MCF 10A (cell line): Measurements from ENCODE around the gene MACROH2A2. TPM values are rescaled to one million over a fixed set of nuclear protein-coding genes. Genes with fewer than 3 reads are reported as not detected.

ENCODE experiments used
- BruUV-seq: library from RNA; stranded (reverse); fragments of 400-500 nt; replicated peaks from 2 replicates; lab custom pipeline; 2021; lab: Mats Ljungman, UMichigan
- CTCF ChIA-PET: fragments of 300-600 bp; sonication (Branson Sonifier 250); formaldehyde crosslinking; extraction: SDS; loops from one replicate; lab custom pipeline; 2021; ENCODE audit warnings: antibody characterized with exemption, inconsistent platforms; lab: Yijun Ruan, JAX
- POLR2A ChIA-PET: fragments of 300-600, 350-650 bp; sonication (Branson Sonifier 250); formaldehyde crosslinking; extraction: SDS; loops from one replicate; lab custom pipeline; 2020; ENCODE audit warnings: antibody characterized with exemption, inconsistent platforms; lab: Yijun Ruan, JAX
- DNase-seq: peaks from one replicate; pipeline ENCODE4 v3.0.0-alpha.2; 2018; ENCODE audit not compliant: unreplicated experiment
- H3K27ac Mint-ChIP-seq: one replicate; pipeline ENCODE4 v1.8.0; 2022; ENCODE audit warnings: mild to moderate bottlenecking, low read depth, mixed read lengths; ENCODE audit not compliant: unreplicated experiment
- H3K27me3 Mint-ChIP-seq: one replicate; pipeline ENCODE4 v1.8.0; 2022; ENCODE audit warnings: mixed read lengths; ENCODE audit not compliant: insufficient read depth, unreplicated experiment
- H3K36me3 Mint-ChIP-seq: one replicate; pipeline ENCODE4 v1.8.0; 2022; ENCODE audit warnings: mild to moderate bottlenecking, moderate library complexity, mixed read lengths; ENCODE audit not compliant: insufficient read depth, unreplicated experiment
- H3K4me1 Mint-ChIP-seq: one replicate; pipeline ENCODE4 v1.8.0; 2022; ENCODE audit warnings: mixed read lengths; ENCODE audit not compliant: insufficient read depth, unreplicated experiment
- H3K4me3 Mint-ChIP-seq: one replicate; pipeline ENCODE4 v1.8.0; 2022; ENCODE audit warnings: mild to moderate bottlenecking, moderate library complexity, mixed read lengths; ENCODE audit not compliant: unreplicated experiment
- H3K9me3 Mint-ChIP-seq: one replicate; pipeline ENCODE4 v1.8.0; 2022; ENCODE audit warnings: mixed read lengths; ENCODE audit not compliant: unreplicated experiment
- CTCF ChIP-seq: fragments of 200-600 bp; IDR thresholded peaks from one replicate; pipeline ENCODE4 v1.8.0; 2022; ENCODE audit warnings: antibody characterized with exemption, mild to moderate bottlenecking; ENCODE audit not compliant: unreplicated experiment
- intact Hi-C: fragments of 100-400 bp; cut with micrococcal nuclease; formaldehyde crosslinking; loops from 2 replicates; pipeline ENCODE4 v1.14.1; 2022
- total RNA-seq: library from RNA; stranded (reverse); gene quantifications from 2 replicates; pipeline ENCODE4 v1.2.3, GENCODE V29; 2022

MACROH2A2 gene
- total RNA-seq, 1 experiment from 2014 or later: 17.6 TPM

DNA sequence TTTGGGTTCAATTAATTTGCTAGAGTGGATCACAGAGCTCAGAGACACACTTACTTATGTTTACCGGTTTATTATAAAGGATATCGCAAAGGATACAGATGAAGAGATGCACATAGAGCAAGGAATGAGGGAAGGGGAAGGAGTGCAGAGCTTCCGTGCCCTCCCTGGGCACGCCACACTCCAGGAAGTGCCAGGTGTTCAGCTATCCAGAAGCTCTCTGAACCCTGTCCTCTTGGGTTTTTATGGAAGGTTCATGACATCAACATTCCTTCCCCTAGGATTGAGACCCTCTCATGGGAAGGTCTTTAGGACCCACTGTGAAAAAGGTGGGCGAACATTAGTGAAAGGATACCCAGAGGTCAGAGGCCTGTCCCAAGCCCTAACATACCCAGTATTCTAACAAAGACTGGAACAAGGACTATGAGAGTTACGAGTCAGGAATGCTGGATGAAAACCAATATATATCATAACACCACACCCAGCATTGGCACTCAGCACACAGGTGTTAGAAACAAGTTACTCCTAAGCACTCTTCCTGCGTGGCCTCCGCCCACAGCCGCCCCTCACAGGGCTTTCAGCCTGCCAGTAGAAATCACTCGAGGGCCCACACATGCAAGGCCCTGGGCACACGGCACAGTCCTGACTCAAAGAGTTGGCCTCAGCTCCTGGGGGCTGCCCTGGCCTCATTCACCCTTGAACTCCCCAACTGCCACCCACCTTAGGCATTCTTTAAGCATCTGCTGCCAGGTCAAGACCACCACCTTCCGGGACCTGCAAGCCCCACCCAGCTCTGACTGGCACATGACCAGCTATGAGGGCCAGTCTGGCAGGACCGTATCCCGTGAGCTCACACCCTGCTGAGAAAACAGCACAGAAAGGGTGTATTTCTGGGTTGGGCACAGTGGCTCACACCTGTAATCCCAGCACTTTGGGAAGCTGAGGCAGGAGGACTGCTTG, 85.6 kb downstream of the MACROH2A2 start:
- H3K4me1 Mint-ChIP-seq: peaks cover 20% of the 10 kb centered on the region
- no peak for TF ChIP-seq CTCF
- H3K27me3 Mint-ChIP-seq: no peaks in the 10 kb centered on the region
- no peak overlapping the region for H3K4me3 Mint-ChIP-seq
- POLR2A ChIA-PET: interaction anchor here (0.6 to 1.9 kb wide), 9 partner anchors 8 to 95 kb away, joined by 3 to 10 read pairs (median 4); partner anchors contain the start of genes PPA1 and TYSND1
- intact Hi-C loops: no loop called here
- BruUV-seq: no TSS peak
- peak overlapping the region; percentile 46 for H3K27ac Mint-ChIP-seq
- H3K9me3 Mint-ChIP-seq: no peaks in the 10 kb centered on the region
- CTCF ChIA-PET: interaction anchor here (0.5 to 1.7 kb wide), 5 partner anchors 8 to 133 kb away, joined by 3 to 7 read pairs (median 4); partner anchors contain the start of gene TYSND1
- H3K36me3 Mint-ChIP-seq: peaks cover 23% of the 10 kb centered on the region
- DNase-seq: peak; percentile 10

GRCh38 chr10:70139151-70139996, 86.7 kb downstream of the MACROH2A2 start:
- POLR2A ChIA-PET: interaction anchor here (0.7 to 1.9 kb wide), 6 partner anchors 7 to 238 kb away, joined by 3 to 10 read pairs (median 4); partner anchors contain the start of gene TYSND1
- Mint-ChIP-seq H3K27ac (no peak overlapping the region), H3K27me3 (no peaks in the 10 kb centered on the region), H3K9me3 (no peaks in the 10 kb centered on the region), H3K4me1 (peaks cover 21% of the 10 kb centered on the region), H3K4me3 (no peak overlapping the region), H3K36me3 (peaks cover 29% of the 10 kb centered on the region)
- CTCF ChIA-PET: interaction anchor here (1.2 to 8.2 kb wide), 3 partner anchors 23 to 59 kb away, joined by 6 to 75 read pairs (median 7); no protein-coding TSS in a partner anchor
- no peak for TF ChIP-seq CTCF
- no TSS peak for BruUV-seq
- intact Hi-C loops: no loop called here
- no peak for DNase-seq

GRCh38 chr10:70139997-70140250, 87.3 kb downstream of the MACROH2A2 start:
- TF ChIP-seq CTCF: no peak
- intact Hi-C loops: no loop called here
- Mint-ChIP-seq H3K27ac (no peak overlapping the region), H3K4me3 (no peak overlapping the region), H3K36me3 (peaks cover 29% of the 10 kb centered on the region), H3K9me3 (no peaks in the 10 kb centered on the region), H3K4me1 (peaks cover 23% of the 10 kb centered on the region), H3K27me3 (no peaks in the 10 kb centered on the region)
- no TSS peak for BruUV-seq
- no peak for DNase-seq
- ChIA-PET CTCF (interaction anchor here (0.6 to 8.2 kb wide), 4 partner anchors 10 to 59 kb away, joined by 3 to 75 read pairs (median 4); no protein-coding TSS in a partner anchor), POLR2A (interaction anchor here (0.7 to 1.8 kb wide), 4 partner anchors 21 to 239 kb away, joined by 3 to 4 read pairs (median 3); no protein-coding TSS in a partner anchor)
